Neutrophil (primary cell): ENCODE measurements around the gene RFX8.
A peak's percentile ranks its signal among the peaks of the same experiment; 100 is the strongest.

Experiments used
- H3K27ac ChIP-seq: fragments of 200-600 bp; sonication (generic); 2 replicates; pipeline ENCODE4 v1.5.1; 2016; ENCODE audit warnings: mild to moderate bottlenecking, moderate library complexity
- H3K27me3 ChIP-seq: fragments of 200-600 bp; sonication (generic); 2 replicates; pipeline ENCODE4 v1.6.0; 2016; ENCODE audit warnings: mild to moderate bottlenecking
- H3K36me3 ChIP-seq: fragments of 200-600 bp; sonication (generic); 2 replicates; pipeline ENCODE4 v1.5.1; 2017
- H3K4me1 ChIP-seq, 2 experiments: fragments of 200-600 bp in 1 of 2; sonication (generic) in 1 of 2; 1 replicate in 1 of 2; 2 replicates in 1 of 2; pipeline versions ENCODE4 v1.5.1 to v1.6.1; 2013 to 2016; ENCODE audit warnings: low read depth in 1 of 2, low read length in 1 of 2, mild to moderate bottlenecking in 1 of 2, moderate library complexity in 1 of 2; ENCODE audit not compliant: control insufficient read depth in 1 of 2, insufficient read depth in 1 of 2
- H3K4me3 ChIP-seq, 2 experiments: fragments of 200-600 bp in 1 of 2; sonication (generic) in 1 of 2; 1 replicate in 1 of 2; 2 replicates in 1 of 2; pipeline ENCODE4 v1.5.1; 2013 to 2016; ENCODE audit warnings: low read depth in 1 of 2, low read length in 1 of 2, mild to moderate bottlenecking in 1 of 2, moderate library complexity in 1 of 2
- H3K9me3 ChIP-seq: fragments of 200-600 bp; sonication (generic); 2 replicates; pipeline ENCODE4 v1.5.1; 2016
- TF ChIP-seq, protein P1 (sequence below): fragments of 200-600 bp; sonication (generic); IDR thresholded peaks from 2 replicates; pipeline ENCODE4 v1.5.1; 2016; ENCODE audit warnings: antibody characterized with exemption

Gene RFX8

DNA sequence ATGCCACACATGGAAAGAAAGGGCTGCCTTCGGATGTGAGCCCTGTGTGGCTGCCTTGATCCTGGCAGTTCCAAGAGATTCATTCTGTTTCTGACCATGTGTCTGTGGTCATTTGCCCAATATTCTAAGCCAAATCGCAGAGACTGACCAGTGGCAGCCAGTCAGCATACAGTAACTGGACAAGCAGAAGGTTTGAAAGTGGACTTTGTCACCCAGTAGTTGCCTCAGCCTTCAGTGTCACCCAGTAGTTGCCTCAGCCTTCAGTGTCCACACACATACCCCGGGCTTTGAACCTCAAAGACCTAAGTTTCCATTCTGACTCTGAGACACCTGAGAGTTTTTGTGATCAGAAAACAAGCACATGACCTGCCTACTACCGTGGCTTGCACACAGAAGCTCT is 5.0 kb downstream of the RFX8 start:
- TF ChIP-seq, protein P1, sequence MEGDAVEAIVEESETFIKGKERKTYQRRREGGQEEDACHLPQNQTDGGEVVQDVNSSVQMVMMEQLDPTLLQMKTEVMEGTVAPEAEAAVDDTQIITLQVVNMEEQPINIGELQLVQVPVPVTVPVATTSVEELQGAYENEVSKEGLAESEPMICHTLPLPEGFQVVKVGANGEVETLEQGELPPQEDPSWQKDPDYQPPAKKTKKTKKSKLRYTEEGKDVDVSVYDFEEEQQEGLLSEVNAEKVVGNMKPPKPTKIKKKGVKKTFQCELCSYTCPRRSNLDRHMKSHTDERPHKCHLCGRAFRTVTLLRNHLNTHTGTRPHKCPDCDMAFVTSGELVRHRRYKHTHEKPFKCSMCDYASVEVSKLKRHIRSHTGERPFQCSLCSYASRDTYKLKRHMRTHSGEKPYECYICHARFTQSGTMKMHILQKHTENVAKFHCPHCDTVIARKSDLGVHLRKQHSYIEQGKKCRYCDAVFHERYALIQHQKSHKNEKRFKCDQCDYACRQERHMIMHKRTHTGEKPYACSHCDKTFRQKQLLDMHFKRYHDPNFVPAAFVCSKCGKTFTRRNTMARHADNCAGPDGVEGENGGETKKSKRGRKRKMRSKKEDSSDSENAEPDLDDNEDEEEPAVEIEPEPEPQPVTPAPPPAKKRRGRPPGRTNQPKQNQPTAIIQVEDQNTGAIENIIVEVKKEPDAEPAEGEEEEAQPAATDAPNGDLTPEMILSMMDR: no peak
- Histone ChIP-seq H3K27me3 (peaks cover 26% of the 10 kb centered on the region), H3K4me3 (no peak overlapping the region), H3K36me3 (no peaks in the 10 kb centered on the region), H3K27ac (no peak overlapping the region), H3K9me3 (no peaks in the 10 kb centered on the region), H3K4me1 (peaks cover 30 to 32% of the 10 kb centered on the region in 2 experiments)

DNA sequence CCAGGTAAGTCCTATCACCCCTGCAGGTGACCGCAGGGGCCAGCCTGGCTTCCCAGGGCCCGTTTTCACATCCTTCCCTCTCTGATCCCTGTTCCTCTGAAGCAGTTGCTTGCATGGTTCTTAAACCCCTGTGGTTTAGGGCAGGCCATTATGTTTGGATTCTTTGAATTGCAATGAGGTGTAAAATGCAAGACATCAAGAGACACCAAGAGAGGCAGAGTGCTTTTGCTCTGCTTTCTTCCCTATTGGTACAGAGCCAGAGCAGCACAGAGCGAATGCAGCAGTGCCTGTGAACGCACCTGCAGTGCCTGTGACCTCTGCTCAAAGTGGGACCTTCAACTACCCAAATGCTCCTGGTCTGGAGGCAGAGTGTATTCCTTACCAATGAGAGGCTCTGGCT is 7.6 kb downstream of the RFX8 start:
- no peak overlapping the region for H3K4me3 ChIP-seq
- H3K27me3 ChIP-seq: peaks cover 11% of the 10 kb centered on the region
- H3K27ac ChIP-seq: no peak overlapping the region
- peaks cover 27 to 28% of the 10 kb centered on the region in 2 experiments for H3K4me1 ChIP-seq
- TF ChIP-seq, protein P1: no peak
- no peaks in the 10 kb centered on the region for H3K9me3 ChIP-seq
- no peaks in the 10 kb centered on the region for H3K36me3 ChIP-seq

DNA sequence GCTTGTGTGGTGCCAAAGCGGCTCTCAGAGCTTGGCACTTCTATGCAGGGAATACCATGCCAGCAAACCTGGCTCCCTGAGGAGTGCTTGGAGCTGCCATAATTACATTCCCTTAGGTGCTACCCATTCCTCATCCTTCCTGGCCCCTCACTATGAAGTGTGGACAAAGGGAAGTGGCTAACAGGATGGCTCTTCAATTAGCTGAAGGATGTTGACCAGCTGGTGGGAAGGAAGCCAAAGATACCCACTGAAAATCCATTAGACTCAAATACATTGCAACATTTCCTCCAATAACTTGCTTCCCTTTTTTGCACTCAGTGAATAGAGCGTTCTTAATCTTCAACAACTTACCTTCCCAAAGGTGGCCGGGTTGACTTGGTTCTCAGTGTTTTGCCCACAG is 8.5 kb downstream of the RFX8 start:
- Histone ChIP-seq H3K4me3 (no peak overlapping the region), H3K27ac (no peak overlapping the region), H3K27me3 (peaks cover 11% of the 10 kb centered on the region), H3K36me3 (no peaks in the 10 kb centered on the region), H3K4me1 (peaks cover 27 to 28% of the 10 kb centered on the region in 2 experiments), H3K9me3 (no peaks in the 10 kb centered on the region)
- TF ChIP-seq, protein P1: no peak

DNA sequence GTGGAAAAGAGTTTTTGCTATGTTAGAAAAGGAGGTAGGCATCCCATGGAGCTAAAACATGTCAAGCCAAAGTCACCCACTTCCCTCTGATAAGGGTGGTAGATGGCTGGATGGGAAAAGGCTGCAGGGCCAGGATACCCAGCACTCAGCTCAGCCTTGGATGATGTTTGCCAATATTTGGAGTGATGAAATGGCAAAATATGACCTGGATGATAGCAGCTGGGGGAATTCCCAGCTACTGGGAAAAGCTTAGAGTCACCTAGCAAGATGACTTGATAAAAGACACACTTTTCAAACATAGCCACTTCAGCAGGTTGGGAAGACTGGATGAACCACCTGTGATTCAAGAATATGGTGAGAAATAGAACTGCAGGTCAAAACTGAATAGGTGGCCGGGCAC is 10.1 kb downstream of the RFX8 start:
- peaks cover 11% of the 10 kb centered on the region for H3K27me3 ChIP-seq
- H3K9me3 ChIP-seq: no peaks in the 10 kb centered on the region
- H3K36me3 ChIP-seq: no peaks in the 10 kb centered on the region
- H3K27ac ChIP-seq: no peak overlapping the region
- no peak overlapping the region for H3K4me3 ChIP-seq
- TF ChIP-seq, protein P1: no peak
- peaks cover 27 to 28% of the 10 kb centered on the region in 2 experiments for H3K4me1 ChIP-seq

DNA sequence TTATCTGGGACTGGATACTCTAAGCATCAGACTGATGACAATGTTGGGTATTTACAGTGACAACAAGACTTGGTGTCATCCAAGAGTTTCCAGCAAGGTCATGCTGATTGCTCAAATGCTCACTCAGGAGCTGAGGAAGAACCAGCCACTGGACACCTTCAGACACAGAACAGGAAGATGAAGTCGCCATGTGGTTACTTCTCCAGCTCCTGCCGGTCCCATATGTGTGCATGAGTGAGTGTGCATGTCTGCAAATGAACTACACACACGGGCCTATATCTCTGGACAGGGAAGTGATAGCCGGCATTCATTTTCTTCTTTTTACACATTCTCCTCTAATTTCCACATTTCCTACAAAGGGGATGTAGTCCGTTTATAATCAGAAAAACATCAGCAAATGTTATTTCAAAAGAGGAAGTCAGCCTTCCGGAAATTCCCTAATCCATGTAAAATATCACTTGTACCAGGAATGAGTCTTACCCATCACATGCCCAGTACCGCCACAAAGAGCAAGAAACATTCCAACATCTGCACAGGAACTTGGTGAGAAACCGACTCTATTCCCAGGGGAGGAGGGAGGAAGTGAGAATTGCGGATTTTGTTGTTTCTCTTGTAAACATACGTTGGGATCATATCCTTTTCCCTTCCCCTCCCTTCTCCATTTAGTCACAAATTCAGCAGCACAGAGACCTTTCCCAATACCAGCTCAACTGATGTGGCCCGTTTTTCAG is 10.8 kb downstream of the RFX8 start:
- peaks cover 11% of the 10 kb centered on the region for H3K27me3 ChIP-seq
- H3K4me1 ChIP-seq: peaks cover 27 to 28% of the 10 kb centered on the region in 2 experiments
- H3K36me3 ChIP-seq: no peaks in the 10 kb centered on the region
- no peaks in the 10 kb centered on the region for H3K9me3 ChIP-seq
- TF ChIP-seq, protein P1: no peak
- no peak overlapping the region for H3K4me3 ChIP-seq
- H3K27ac ChIP-seq: peak overlapping the region; percentile 64
